CD14-positive monocyte (primary cell): Measurements from ENCODE around the gene SLC6A5. TPM values are rescaled to one million over a fixed set of nuclear protein-coding genes. Genes with fewer than 3 reads are reported as not detected.

Experiments
- DNase-seq, 3 donors: peaks; one replicate each; pipeline ENCODE4 v3.0.0-alpha.2; 2011 to 2022
- H2AFZ ChIP-seq: 2 replicates; pipeline ENCODE4 v1.6.0; 2012; ENCODE audit warnings: mild to moderate bottlenecking, low read depth, low read length, inconsistent platforms; ENCODE audit not compliant: insufficient read depth, poor library complexity, severe bottlenecking
- H3K27ac ChIP-seq, 2 donors: 1 replicate in 1 of 2; 2 replicates in 1 of 2; pipeline ENCODE4 v1.5.1; 2012 to 2013; ENCODE audit warnings: low read length in 2 of 2, control low read depth in 1 of 2, inconsistent platforms in 1 of 2, low read depth in 1 of 2, mild to moderate bottlenecking in 1 of 2
- H3K27me3 ChIP-seq, 2 donors: one replicate each; pipeline versions ENCODE4 v1.6.0 to v1.6.1; 2011 to 2013; ENCODE audit warnings: low read length in 2 of 2; ENCODE audit not compliant: control insufficient read depth in 2 of 2, insufficient read depth in 2 of 2
- H3K36me3 ChIP-seq, 2 donors: replicated peaks in 1 of 2; 1 replicate in 1 of 2; 2 replicates in 1 of 2; pipeline versions ENCODE4 v1.5.1 to v1.6.1; 2012 to 2013; ENCODE audit warnings: low read length in 2 of 2, control low read depth in 1 of 2, inconsistent platforms in 1 of 2, mild to moderate bottlenecking in 1 of 2; ENCODE audit not compliant: insufficient read depth in 2 of 2, control insufficient read depth in 1 of 2
- H3K4me1 ChIP-seq, 2 donors: 1 replicate in 1 of 2; 2 replicates in 1 of 2; pipeline versions ENCODE4 v1.5.1 to v1.6.1; 2012 to 2013; ENCODE audit warnings: low read length in 2 of 2, control low read depth in 1 of 2, inconsistent platforms in 1 of 2, mild to moderate bottlenecking in 1 of 2, moderate library complexity in 1 of 2; ENCODE audit not compliant: insufficient read depth in 2 of 2, control insufficient read depth in 1 of 2
- H3K4me2 ChIP-seq: replicated peaks from 2 replicates; pipeline ENCODE3; 2012; ENCODE audit warnings: low read length, moderate library complexity, mild to moderate bottlenecking; ENCODE audit not compliant: poor library complexity, severe bottlenecking; ENCODE audit errors: extremely low read depth
- H3K4me3 ChIP-seq, 3 experiments: fragments of 200-600 bp in 1 of 3; sonication (generic) in 1 of 3; replicated peaks in 1 of 3; 1 replicate in 2 of 3; 2 replicates in 1 of 3; pipeline ENCODE4 v1.5.1; 2011 to 2013; ENCODE audit warnings: low read length in 3 of 3, mild to moderate bottlenecking in 3 of 3, control low read depth in 2 of 3, low read depth in 2 of 3, inconsistent platforms in 1 of 3, moderate library complexity in 1 of 3
- H3K79me2 ChIP-seq: 2 replicates; pipeline ENCODE4 v1.6.0; 2012; ENCODE audit warnings: mild to moderate bottlenecking, control low read depth, inconsistent platforms, low read length, moderate library complexity; ENCODE audit not compliant: insufficient read depth
- H3K9ac ChIP-seq: 2 replicates; pipeline ENCODE4 v1.6.0; 2017; ENCODE audit warnings: low read length, mild to moderate bottlenecking; ENCODE audit not compliant: insufficient read depth, poor library complexity, severe bottlenecking
- H3K9me3 ChIP-seq, 2 donors: replicated peaks in 1 of 2; 1 replicate in 1 of 2; 2 replicates in 1 of 2; pipeline versions ENCODE4 v1.5.1 to v1.6.1; 2012 to 2013; ENCODE audit warnings: low read length in 2 of 2, control low read depth in 1 of 2; ENCODE audit not compliant: control insufficient read depth in 1 of 2, insufficient read depth in 1 of 2
- H4K20me1 ChIP-seq: 2 replicates; pipeline ENCODE4 v1.6.0; 2012; ENCODE audit warnings: mild to moderate bottlenecking, low read length, control low read depth, moderate library complexity; ENCODE audit not compliant: insufficient read depth
- H3K27ac Mint-ChIP-seq, 7 donors: one replicate each; pipeline ENCODE4 v1.8.0; 2020; ENCODE audit warnings: mild to moderate bottlenecking in 7 of 7, mixed read lengths in 7 of 7, moderate library complexity in 6 of 7, inconsistent platforms in 2 of 7
- H3K27me3 Mint-ChIP-seq, 3 donors: one replicate each; pipeline ENCODE4 v1.8.0; 2021 to 2022; ENCODE audit warnings: low read depth in 3 of 3, mild to moderate bottlenecking in 3 of 3, mixed read lengths in 3 of 3, moderate library complexity in 3 of 3, inconsistent platforms in 1 of 3
- H3K36me3 Mint-ChIP-seq, 2 donors: one replicate each; pipeline ENCODE4 v1.8.0; 2020; ENCODE audit warnings: mixed read lengths in 2 of 2, inconsistent platforms in 1 of 2, mild to moderate bottlenecking in 1 of 2
- H3K4me1 Mint-ChIP-seq: one replicate; pipeline ENCODE4 v1.8.0; 2020; ENCODE audit warnings: mild to moderate bottlenecking, mixed read lengths
- H3K4me3 Mint-ChIP-seq, 2 donors: one replicate each; pipeline ENCODE4 v1.8.0; 2020; ENCODE audit warnings: mild to moderate bottlenecking in 2 of 2, mixed read lengths in 2 of 2, moderate library complexity in 1 of 2
- H3K9me3 Mint-ChIP-seq, 7 donors: one replicate each; pipeline ENCODE4 v1.8.0; 2020 to 2022; ENCODE audit warnings: mixed read lengths in 7 of 7, mild to moderate bottlenecking in 6 of 7, moderate library complexity in 6 of 7, inconsistent platforms in 2 of 7
- CTCF ChIP-seq: fragments of 200-600 bp; IDR thresholded peaks from one replicate; pipeline ENCODE4 v1.8.0; 2022; ENCODE audit warnings: antibody characterized with exemption, mild to moderate bottlenecking
- WGBS: methylation state at CpG from one replicate; pipeline ENCODE4 v1.1.5; 2013; ENCODE audit warnings: missing lambda C conversion rate; ENCODE audit not compliant: insufficient coverage; 5-methylcytosine and 5-hydroxymethylcytosine counted together
- intact Hi-C, 2 donors: fragments of 100-400 bp; cut with micrococcal nuclease; formaldehyde crosslinking; loops; one replicate each; pipeline versions ENCODE4 v1.15.0 to v1.15.1; 2023
- polyA plus RNA-seq, 3 donors: library from polyadenylated mRNA; depleted of rRNA in 1 of 3; unstranded in 2 of 3; stranded (reverse) in 1 of 3; fragments of 300-500 nt in 2 of 3; fragments of >200 nt in 1 of 3; fragmentation: Illumina TruSeq in 2 of 3; gene quantifications; 1 replicate in 2 of 3; 2 replicates in 1 of 3; pipeline ENCODE4 v1.2.3, GENCODE V29; 2012 to 2021

The SLC6A5 gene
- polyA plus RNA-seq, 3 donors, result not detected

GRCh38 chr11:20640401-20640800, 41.0 kb downstream of the SLC6A5 start:
- DNase-seq, result no peak
- H3K9me3 ChIP-seq, result no peaks in the 10 kb centered on the region
- H3K27ac ChIP-seq, result no peak overlapping the region
- no peaks in the 10 kb centered on the region for H4K20me1 ChIP-seq
- Mint-ChIP-seq H3K4me3 (no peak overlapping the region), H3K27me3 (peaks cover 0 to 14% (median 6%) of the 10 kb centered on the region in 3 donors), H3K9me3 (peaks cover 0 to 4% (median 0%) of the 10 kb centered on the region in 7 donors), H3K36me3 (no peaks in the 10 kb centered on the region), H3K27ac (no peak overlapping the region), H3K4me1 (no peaks in the 10 kb centered on the region)
- no peak overlapping the region for H3K4me3 ChIP-seq
- no peaks in the 10 kb centered on the region for H3K4me1 ChIP-seq
- TF ChIP-seq CTCF, result no peak
- intact Hi-C loops, result loop anchor here in 1 of 2 donors (10.0 kb wide), 1 partner anchor 874 kb away; no protein-coding TSS in a partner anchor
- H3K36me3 ChIP-seq, result no peaks in the 10 kb centered on the region
- no peaks in the 10 kb centered on the region for H3K27me3 ChIP-seq
- H3K4me2 ChIP-seq, result no peak overlapping the region
- no peak overlapping the region for H3K9ac ChIP-seq
- no peak overlapping the region for H2AFZ ChIP-seq
- WGBS, result no CpG with 5 or more reads among the region's 2 CpGs
- no peaks in the 10 kb centered on the region for H3K79me2 ChIP-seq

GRCh38 chr11:20644360-20644759, 45.0 kb downstream of the SLC6A5 start:
- Histone ChIP-seq H3K27ac (no peak overlapping the region), H3K79me2 (no peaks in the 10 kb centered on the region), H3K27me3 (no peaks in the 10 kb centered on the region), H3K36me3 (no peaks in the 10 kb centered on the region), H2AFZ (no peak overlapping the region), H4K20me1 (no peaks in the 10 kb centered on the region), H3K4me2 (no peak overlapping the region), H3K4me3 (no peak overlapping the region), H3K9me3 (no peaks in the 10 kb centered on the region), H3K4me1 (no peaks in the 10 kb centered on the region), H3K9ac (no peak overlapping the region)
- WGBS, result 100% methylated on average over 3 of the region's 4 CpGs
- Mint-ChIP-seq H3K36me3 (no peaks in the 10 kb centered on the region), H3K4me1 (no peaks in the 10 kb centered on the region), H3K27ac (no peak overlapping the region), H3K4me3 (no peak overlapping the region), H3K27me3 (peaks cover 0 to 9% (median 7%) of the 10 kb centered on the region in 3 donors), H3K9me3 (peaks cover 0 to 2% (median 0%) of the 10 kb centered on the region in 7 donors)
- intact Hi-C loops, result loop anchor here in 1 of 2 donors (10.0 kb wide), 1 partner anchor 870 kb away; no protein-coding TSS in a partner anchor
- no peak for DNase-seq
- TF ChIP-seq CTCF, result no peak
